ENCODE results near the gene BLOC1S2. TPM values are rescaled to one million over a fixed set of nuclear protein-coding genes. Genes with fewer than 3 reads are reported as not detected.
A peak's percentile ranks its signal among the peaks of the same experiment; 100 is the strongest.

Gene BLOC1S2
- total RNA-seq, 2 experiments from 2014 or later: 49.4 to 55.9 TPM

- CTCF ChIA-PET: no interaction called here
- H3K36me3 Mint-ChIP-seq (ENCODE audit: low read depth): peaks cover 87% of the 10 kb centered on the region
These were observed 46.6 kb downstream of the BLOC1S2 start for GRCh38 chr10:100239851-100240250.

GRCh38 chr10:100238429-100238828 is 48.1 kb downstream of the BLOC1S2 start:
- H3K36me3 Mint-ChIP-seq (ENCODE audit: low read depth): peaks cover 92% of the 10 kb centered on the region
- ChIA-PET CTCF (no interaction called here), POLR2A (no interaction called here)
- no peaks in the 10 kb centered on the region for H3K9me3 Mint-ChIP-seq
- Histone ChIP-seq H3K36me3 (ENCODE audit: insufficient read depth, low read length) (peaks cover 84% of the 10 kb centered on the region), H3K27me3 (ENCODE audit: control insufficient read depth in 1 of 2, insufficient read depth in 2 of 2, low read length in 2 of 2) (no peaks in the 10 kb centered on the region), H3K9me3 (ENCODE audit: control insufficient read depth in 1 of 2, insufficient read depth in 1 of 2, low read length in 2 of 2) (no peaks in the 10 kb centered on the region), H3K27ac (ENCODE audit: low read depth in 1 of 2, low read length in 2 of 2) (no peak overlapping the region), H3K4me3 (ENCODE audit: low read length) (no peak overlapping the region), H3K4me1 (ENCODE audit: insufficient read depth, low read length) (no peaks in the 10 kb centered on the region)
- H3K27ac Mint-ChIP-seq: no peak overlapping the region
- H3K4me3 Mint-ChIP-seq: no peak overlapping the region
- H3K4me1 Mint-ChIP-seq (ENCODE audit: low read depth): peaks cover 4% of the 10 kb centered on the region
- TF ChIP-seq CTCF (IDR thresholded peaks at IDR 0.05): no peak
- ATAC-seq (ENCODE audit: poor library complexity) (no peak), DNase-seq (no peak)
- intact Hi-C loops (cut with DNase I, micrococcal nuclease): loop anchor here in 1 of 2 experiments (10.0 kb wide), 1 partner anchor 394 kb away; no protein-coding TSS in a partner anchor
- H3K27me3 Mint-ChIP-seq: no peaks in the 10 kb centered on the region

More at GRCh38 chr10:100239851-100240250, 46.6 kb downstream of the BLOC1S2 start:
- Mint-ChIP-seq H3K4me1 (ENCODE audit: low read depth) (peaks cover 4% of the 10 kb centered on the region), H3K4me3 (no peak overlapping the region), H3K27ac (no peak overlapping the region), H3K27me3 (no peaks in the 10 kb centered on the region), H3K9me3 (no peaks in the 10 kb centered on the region)
- ATAC-seq (ENCODE audit: poor library complexity) (no peak), DNase-seq (no peak)
- no peak for TF ChIP-seq CTCF (IDR thresholded peaks at IDR 0.05)
- Histone ChIP-seq H3K4me1 (ENCODE audit: insufficient read depth, low read length) (no peaks in the 10 kb centered on the region), H3K36me3 (ENCODE audit: insufficient read depth, low read length) (peaks cover 80% of the 10 kb centered on the region), H3K9me3 (ENCODE audit: control insufficient read depth in 1 of 2, insufficient read depth in 1 of 2, low read length in 2 of 2) (no peaks in the 10 kb centered on the region), H3K27me3 (ENCODE audit: control insufficient read depth in 1 of 2, insufficient read depth in 2 of 2, low read length in 2 of 2) (no peaks in the 10 kb centered on the region), H3K4me3 (ENCODE audit: low read length) (no peak overlapping the region), H3K27ac (ENCODE audit: low read depth in 1 of 2, low read length in 2 of 2) (no peak overlapping the region)
- intact Hi-C loops (cut with DNase I, micrococcal nuclease): loop anchor here (5.0 to 10.0 kb wide), 2 partner anchors 393 to 395 kb away; no protein-coding TSS in a partner anchor
- POLR2A ChIA-PET: no interaction called here

- Mint-ChIP-seq H3K27me3 (no peaks in the 10 kb centered on the region), H3K9me3 (no peaks in the 10 kb centered on the region), H3K27ac (peak overlapping the region; percentile 24), H3K4me1 (ENCODE audit: low read depth) (peaks cover 28% of the 10 kb centered on the region), H3K36me3 (ENCODE audit: low read depth) (peaks cover 70% of the 10 kb centered on the region), H3K4me3 (peak overlapping the region; percentile 13)
- intact Hi-C loops (cut with DNase I, micrococcal nuclease): loop anchor here in 1 of 2 experiments (10.0 kb wide), 1 partner anchor 387 kb away; no protein-coding TSS in a partner anchor
- no peak overlapping the region for H3K27ac ChIP-seq (ENCODE audit: low read depth in 1 of 2, low read length in 2 of 2)
- peaks cover 16% of the 10 kb centered on the region for H3K4me1 ChIP-seq (ENCODE audit: insufficient read depth, low read length)
- ATAC-seq (ENCODE audit: poor library complexity) (no peak), DNase-seq (no peak)
- H3K27me3 ChIP-seq (ENCODE audit: control insufficient read depth in 1 of 2, insufficient read depth in 2 of 2, low read length in 2 of 2): no peaks in the 10 kb centered on the region
- ChIA-PET CTCF (no interaction called here), POLR2A (no interaction called here)
- H3K36me3 ChIP-seq (ENCODE audit: insufficient read depth, low read length): peaks cover 47% of the 10 kb centered on the region
- no peak overlapping the region for H3K4me3 ChIP-seq (ENCODE audit: low read length)
- no peaks in the 10 kb centered on the region for H3K9me3 ChIP-seq (ENCODE audit: control insufficient read depth in 1 of 2, insufficient read depth in 1 of 2, low read length in 2 of 2)
- TF ChIP-seq CTCF (IDR thresholded peaks at IDR 0.05): no peak
These were observed 54.4 kb downstream of the BLOC1S2 start for GRCh38 chr10:100232101-100232500.

Data from CD4-positive, alpha-beta T cell (primary cell).